OCI-LY3 (cell line): ENCODE data around the gene C1QTNF4.

Source experiments
- H2AFZ ChIP-seq: fragments of 200-600, 300-600 bp; shearing (Covaris generic); 2 replicates; pipeline ENCODE4 v1.6.0; 2014; ENCODE audit warnings: antibody characterized with exemption, low read depth, low read length
- H3K27ac ChIP-seq: fragments of 200-600, 300-600 bp; sonication (generic); 2 replicates; pipeline ENCODE4 v1.5.1; 2014; ENCODE audit warnings: mild to moderate bottlenecking, low read length, moderate library complexity, mixed read lengths
- H3K27me3 ChIP-seq: fragments of 200-600, 300-600 bp; sonication (generic); 2 replicates; pipeline ENCODE4 v1.6.1; 2014; ENCODE audit warnings: low read depth, low read length, mixed read lengths
- H3K36me3 ChIP-seq: fragments of 200-600, 300-600 bp; sonication (generic); replicated peaks from 2 replicates; pipeline ENCODE3; 2014; ENCODE audit warnings: low read depth, low read length, mixed read lengths
- H3K4me1 ChIP-seq: fragments of 300-600, 200-600 bp; sonication (generic); 2 replicates; pipeline ENCODE4 v1.6.1; 2014; ENCODE audit warnings: low read length, mixed read lengths
- H3K4me2 ChIP-seq: fragments of 200-600, 300-600 bp; sonication (generic); 2 replicates; pipeline ENCODE4 v1.6.1; 2014; ENCODE audit warnings: low read length, mixed read lengths
- H3K4me3 ChIP-seq: fragments of 300-600, 200-600 bp; sonication (generic); 2 replicates; pipeline ENCODE4 v1.5.1; 2014; ENCODE audit warnings: antibody characterized with exemption, mild to moderate bottlenecking, low read length, moderate library complexity
- H3K79me2 ChIP-seq: fragments of 300-600, 200-600 bp; shearing (Covaris generic); 2 replicates; pipeline ENCODE4 v1.6.1; 2014; ENCODE audit warnings: mild to moderate bottlenecking, low read length, mixed read lengths
- H3K9ac ChIP-seq: fragments of 300-600, 200-600 bp; shearing (Covaris generic); 2 replicates; pipeline ENCODE4 v1.6.0; 2014; ENCODE audit warnings: mild to moderate bottlenecking, low read length, moderate library complexity
- H3K9me3 ChIP-seq: fragments of 200-600, 300-600 bp; shearing (Covaris generic); 2 replicates; pipeline ENCODE4 v1.6.1; 2014; ENCODE audit warnings: low read length, mixed read lengths; ENCODE audit not compliant: insufficient read depth
- H4K20me1 ChIP-seq: fragments of 200-600, 300-600 bp; sonication (generic); 2 replicates; pipeline ENCODE4 v1.6.1; 2016; ENCODE audit warnings: low read length, mixed read lengths; ENCODE audit not compliant: insufficient read depth
- EZH2phosphoT487 ChIP-seq: fragments of 200-600 bp; shearing (Covaris generic); IDR thresholded peaks from 2 replicates; pipeline ENCODE4 v1.6.1; 2018; ENCODE audit warnings: antibody characterized with exemption, mixed run types, low read depth
- TF ChIP-seq, protein P1 (sequence below): fragments of 200-600, 300-600 bp; sonication (generic); IDR thresholded peaks from 2 replicates; pipeline ENCODE4 v1.5.1; 2014; ENCODE audit warnings: antibody characterized with exemption, low read length, low read depth

Gene C1QTNF4

DNA sequence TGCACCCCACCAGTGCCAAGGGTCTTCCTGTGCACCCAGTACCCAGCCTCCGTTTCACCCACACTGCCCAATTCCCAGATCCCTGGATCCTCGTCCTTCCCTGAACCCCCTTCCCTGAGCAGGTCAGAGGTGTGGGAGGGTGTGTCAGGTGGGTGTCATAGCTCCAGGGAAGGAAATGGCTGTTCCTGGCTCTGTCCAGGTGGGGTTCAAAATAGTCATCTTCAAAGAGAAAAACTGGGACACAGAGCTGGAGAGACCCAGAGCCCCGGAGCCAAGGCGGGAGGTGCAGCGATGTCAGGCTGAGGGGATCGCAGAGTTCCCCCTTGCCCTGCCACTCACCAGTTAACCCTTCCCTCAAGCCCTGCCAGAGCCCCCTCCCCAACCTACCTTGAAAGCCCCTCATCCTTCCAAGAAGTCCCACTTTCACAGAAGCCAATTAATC is 698 bp downstream of the C1QTNF4 start:
- Histone ChIP-seq H3K9ac (no peak overlapping the region), H3K79me2 (no peaks in the 10 kb centered on the region), H3K4me2 (no peak overlapping the region), H3K27ac (no peak overlapping the region), H3K36me3 (no peaks in the 10 kb centered on the region), H4K20me1 (no peaks in the 10 kb centered on the region), H3K27me3 (no peaks in the 10 kb centered on the region), H2AFZ (no peak overlapping the region), H3K4me1 (no peaks in the 10 kb centered on the region), H3K9me3 (no peaks in the 10 kb centered on the region), H3K4me3 (no peak overlapping the region)
- TF ChIP-seq, protein P1, sequence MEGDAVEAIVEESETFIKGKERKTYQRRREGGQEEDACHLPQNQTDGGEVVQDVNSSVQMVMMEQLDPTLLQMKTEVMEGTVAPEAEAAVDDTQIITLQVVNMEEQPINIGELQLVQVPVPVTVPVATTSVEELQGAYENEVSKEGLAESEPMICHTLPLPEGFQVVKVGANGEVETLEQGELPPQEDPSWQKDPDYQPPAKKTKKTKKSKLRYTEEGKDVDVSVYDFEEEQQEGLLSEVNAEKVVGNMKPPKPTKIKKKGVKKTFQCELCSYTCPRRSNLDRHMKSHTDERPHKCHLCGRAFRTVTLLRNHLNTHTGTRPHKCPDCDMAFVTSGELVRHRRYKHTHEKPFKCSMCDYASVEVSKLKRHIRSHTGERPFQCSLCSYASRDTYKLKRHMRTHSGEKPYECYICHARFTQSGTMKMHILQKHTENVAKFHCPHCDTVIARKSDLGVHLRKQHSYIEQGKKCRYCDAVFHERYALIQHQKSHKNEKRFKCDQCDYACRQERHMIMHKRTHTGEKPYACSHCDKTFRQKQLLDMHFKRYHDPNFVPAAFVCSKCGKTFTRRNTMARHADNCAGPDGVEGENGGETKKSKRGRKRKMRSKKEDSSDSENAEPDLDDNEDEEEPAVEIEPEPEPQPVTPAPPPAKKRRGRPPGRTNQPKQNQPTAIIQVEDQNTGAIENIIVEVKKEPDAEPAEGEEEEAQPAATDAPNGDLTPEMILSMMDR = no peak
- TF ChIP-seq EZH2phosphoT487 = no peak

DNA sequence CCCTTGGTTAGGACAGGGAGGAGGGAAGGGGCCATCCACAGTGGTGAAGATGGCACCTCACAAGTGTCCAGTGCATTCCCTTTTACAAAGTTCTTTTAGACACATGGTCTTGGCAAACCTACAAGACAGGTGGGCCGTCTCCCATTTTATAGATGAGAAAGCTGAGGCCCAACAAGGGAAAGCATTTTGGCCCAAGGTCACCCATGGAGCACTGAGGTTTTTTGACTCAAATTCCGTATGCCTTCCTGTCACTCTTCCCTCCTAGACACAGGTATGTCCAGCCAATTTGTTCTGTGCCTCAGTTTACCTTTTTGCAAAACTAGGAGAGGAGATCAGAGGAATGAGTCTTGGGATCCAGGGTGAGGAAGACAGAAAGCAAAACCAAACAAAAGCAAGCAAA is 1.2 kb downstream of the C1QTNF4 start:
- no peak for TF ChIP-seq EZH2phosphoT487
- TF ChIP-seq, protein P1 = no peak
- H3K9ac ChIP-seq = no peak overlapping the region
- H4K20me1 ChIP-seq = no peaks in the 10 kb centered on the region
- H2AFZ ChIP-seq = no peak overlapping the region
- no peak overlapping the region for H3K4me3 ChIP-seq
- H3K9me3 ChIP-seq = no peaks in the 10 kb centered on the region
- H3K4me2 ChIP-seq = no peak overlapping the region
- H3K4me1 ChIP-seq = no peaks in the 10 kb centered on the region
- no peak overlapping the region for H3K27ac ChIP-seq
- no peaks in the 10 kb centered on the region for H3K79me2 ChIP-seq
- H3K27me3 ChIP-seq = no peaks in the 10 kb centered on the region
- no peaks in the 10 kb centered on the region for H3K36me3 ChIP-seq

DNA sequence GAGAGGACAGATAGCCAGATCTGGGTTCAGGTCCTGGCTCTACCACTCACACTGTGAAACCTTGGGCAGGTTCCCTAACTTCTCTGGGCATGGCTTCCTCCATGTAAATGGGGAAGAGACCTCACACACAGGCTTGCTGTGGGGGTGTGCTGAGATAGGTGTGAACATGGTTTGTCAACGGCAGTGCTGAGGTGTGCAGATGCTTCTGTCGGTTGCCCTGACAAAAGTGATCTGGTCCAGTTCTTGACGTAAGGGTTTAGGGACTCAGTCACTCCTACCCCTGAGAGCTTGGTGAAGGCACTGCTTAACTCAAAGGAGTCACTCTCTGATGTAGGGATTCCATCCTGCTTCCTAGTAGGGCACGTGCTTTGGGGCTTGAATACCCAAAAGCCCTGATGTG is 2.0 kb downstream of the C1QTNF4 start:
- Histone ChIP-seq H3K27ac (no peak overlapping the region), H2AFZ (no peak overlapping the region), H3K4me1 (no peaks in the 10 kb centered on the region), H4K20me1 (no peaks in the 10 kb centered on the region), H3K9ac (no peak overlapping the region), H3K4me2 (no peak overlapping the region), H3K36me3 (no peaks in the 10 kb centered on the region), H3K4me3 (no peak overlapping the region), H3K27me3 (no peaks in the 10 kb centered on the region), H3K79me2 (no peaks in the 10 kb centered on the region), H3K9me3 (no peaks in the 10 kb centered on the region)
- TF ChIP-seq EZH2phosphoT487 = no peak
- TF ChIP-seq, protein P1 = no peak

DNA sequence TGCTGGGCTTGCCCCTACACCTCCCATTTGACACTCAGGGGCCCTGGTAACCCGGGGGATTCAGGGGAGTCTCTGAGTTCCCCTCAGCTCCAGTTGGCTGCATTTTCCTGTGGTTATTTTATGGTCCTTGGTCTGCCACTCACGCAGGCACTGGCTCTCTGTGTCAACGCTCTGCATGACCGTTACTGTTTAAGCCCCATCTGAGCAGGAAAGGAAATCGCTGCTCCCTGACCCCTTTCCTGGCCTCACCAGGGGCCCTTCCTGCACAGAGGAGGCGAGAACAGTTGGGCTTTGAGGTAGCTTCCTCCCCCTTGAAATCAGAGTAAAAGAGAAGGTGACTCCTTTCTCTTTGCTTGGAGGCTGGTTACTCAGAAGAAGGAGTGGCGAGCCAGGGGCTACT is 2.4 kb downstream of the C1QTNF4 start:
- H3K79me2 ChIP-seq = no peaks in the 10 kb centered on the region
- no peak overlapping the region for H3K27ac ChIP-seq
- H3K4me3 ChIP-seq = no peak overlapping the region
- H3K4me2 ChIP-seq = no peak overlapping the region
- no peak overlapping the region for H2AFZ ChIP-seq
- no peaks in the 10 kb centered on the region for H3K9me3 ChIP-seq
- TF ChIP-seq EZH2phosphoT487 = no peak
- TF ChIP-seq, protein P1 = no peak
- H3K27me3 ChIP-seq = no peaks in the 10 kb centered on the region
- no peaks in the 10 kb centered on the region for H4K20me1 ChIP-seq
- H3K36me3 ChIP-seq = no peaks in the 10 kb centered on the region
- H3K4me1 ChIP-seq = no peaks in the 10 kb centered on the region
- H3K9ac ChIP-seq = no peak overlapping the region
